T-cell (primary cell): ENCODE results near the gene MDM1. TPM values are rescaled to one million over a fixed set of nuclear protein-coding genes. Genes with fewer than 3 reads are reported as not detected.
A peak's percentile ranks its signal among the peaks of the same experiment; 100 is the strongest.

Experiments used
- ATAC-seq, 4 experiments: fragments of 200-7000 bp in 3 of 4; fragments of 150-1000 bp in 1 of 4; cut with Tn5 transposase; replicated peaks in 1 of 4; 1 replicate in 3 of 4; 2 replicates in 1 of 4; pipeline ENCODE4 v1.10.0; 2021; ENCODE audit warnings: moderate library complexity in 3 of 4, mild to moderate bottlenecking in 2 of 4, moderate number of reproducible peaks in 1 of 4
- CTCF ChIA-PET, 2 donors: fragments of 300-600 bp; sonication (Branson Sonifier 250); formaldehyde crosslinking; loops; one replicate each; lab custom pipeline; 2022; ENCODE audit warnings: antibody characterized with exemption in 2 of 2; lab: Charles Lee
- POLR2A ChIA-PET, 2 donors: fragments of 300-600 bp; sonication (Branson Sonifier 250); formaldehyde crosslinking; loops; one replicate each; lab custom pipeline; 2022; ENCODE audit warnings: antibody characterized with exemption in 2 of 2; lab: Charles Lee
- DNase-seq, 35 experiments: peaks; one replicate each; pipeline versions ENCODE4 v3.0.0 to v3.0.0-alpha.2; 2013 to 2023
- H3K27ac ChIP-seq: one replicate; pipeline ENCODE4 v1.5.1; 2013; ENCODE audit warnings: low read length
- H3K27me3 ChIP-seq, 2 experiments: replicated peaks in 1 of 2; 1 replicate in 1 of 2; 2 replicates in 1 of 2; pipeline versions ENCODE4 v1.6.1 to v1.7.0; 2013; ENCODE audit warnings: low read length in 1 of 2, mixed read lengths in 1 of 2; ENCODE audit not compliant: control insufficient read depth in 2 of 2, insufficient read depth in 2 of 2; ENCODE audit errors: extremely low read depth in 1 of 2
- H3K36me3 ChIP-seq, 2 donors: 1 replicate in 1 of 2; 2 replicates in 1 of 2; pipeline versions ENCODE4 v1.6.1 to v1.7.0; 2013; ENCODE audit warnings: low read length in 1 of 2; ENCODE audit not compliant: control insufficient read depth in 2 of 2, insufficient read depth in 1 of 2; ENCODE audit errors: extremely low read depth in 1 of 2
- H3K4me1 ChIP-seq, 2 experiments: 1 replicate in 1 of 2; 2 replicates in 1 of 2; pipeline versions ENCODE4 v1.6.1 to v1.7.0; 2013; ENCODE audit warnings: low read length in 2 of 2, mixed read lengths in 1 of 2; ENCODE audit not compliant: insufficient read depth in 2 of 2, control insufficient read depth in 1 of 2; ENCODE audit errors: extremely low read depth in 1 of 2
- H3K4me3 ChIP-seq, 2 donors: 1 replicate in 1 of 2; 2 replicates in 1 of 2; pipeline versions ENCODE4 v1.5.1 to v1.7.0; 2013; ENCODE audit warnings: mild to moderate bottlenecking in 2 of 2, low read length in 1 of 2, moderate library complexity in 1 of 2; ENCODE audit not compliant: control insufficient read depth in 1 of 2; ENCODE audit errors: extremely low read depth in 1 of 2
- H3K9me3 ChIP-seq: 2 replicates; pipeline ENCODE4 v1.7.0; 2013
- H3K27ac Mint-ChIP-seq, 2 donors: one replicate each; pipeline ENCODE4 v1.8.0; 2020 to 2021; ENCODE audit warnings: mild to moderate bottlenecking in 2 of 2, mixed read lengths in 2 of 2
- H3K27me3 Mint-ChIP-seq, 2 donors: one replicate each; pipeline ENCODE4 v1.8.0; 2021 to 2022; ENCODE audit warnings: mixed read lengths in 2 of 2
- H3K36me3 Mint-ChIP-seq: one replicate; pipeline ENCODE4 v1.8.0; 2021; ENCODE audit warnings: mixed read lengths
- H3K4me1 Mint-ChIP-seq, 3 donors: one replicate each; pipeline ENCODE4 v1.8.0; 2020 to 2022; ENCODE audit warnings: mixed read lengths in 3 of 3, mild to moderate bottlenecking in 1 of 3
- H3K4me3 Mint-ChIP-seq, 3 donors: one replicate each; pipeline ENCODE4 v1.8.0; 2020 to 2022; ENCODE audit warnings: mild to moderate bottlenecking in 3 of 3, mixed read lengths in 3 of 3, moderate library complexity in 3 of 3
- H3K9me3 Mint-ChIP-seq, 3 donors: one replicate each; pipeline ENCODE4 v1.8.0; 2020 to 2022; ENCODE audit warnings: mixed read lengths in 3 of 3
- WGBS: methylation state at CpG from one replicate; pipeline ENCODE4 v1.1.5; 2013; ENCODE audit warnings: missing lambda C conversion rate; ENCODE audit not compliant: insufficient coverage; 5-methylcytosine and 5-hydroxymethylcytosine counted together
- total RNA-seq, 35 experiments: library from RNA in 6 of 35; stranded (reverse) in 6 of 35; fragments of 120-200 nt in 1 of 35; gene quantifications; one replicate each; pipeline versions ENCODE4 v1.2.1 to v1.2.4 and lab custom pipeline; 2013 to 2026

The MDM1 gene
- total RNA-seq, 5 donors from 2014 or later (not counting 1 experiment from before 2014, with no cell fraction given) = 21.1 to 25.7 (median 23.8) TPM

GRCh38 chr12:68342966-68343365 lies 10.8 kb upstream of the MDM1 start:
- H3K27ac Mint-ChIP-seq = no peak overlapping the region
- Histone ChIP-seq H3K9me3 (no peaks in the 10 kb centered on the region), H3K27ac (no peak overlapping the region), H3K4me1 (peaks cover 0 to 4% of the 10 kb centered on the region in 2 experiments), H3K4me3 (no peak overlapping the region), H3K27me3 (no peaks in the 10 kb centered on the region), H3K36me3 (no peaks in the 10 kb centered on the region)
- H3K4me1 Mint-ChIP-seq = peaks cover 5 to 13% (median 11%) of the 10 kb centered on the region in 3 donors
- no peak for ATAC-seq
- CTCF ChIA-PET = no interaction called here
- H3K9me3 Mint-ChIP-seq = no peaks in the 10 kb centered on the region
- H3K4me3 Mint-ChIP-seq = no peak overlapping the region
- DNase-seq = no peak
- no peaks in the 10 kb centered on the region for H3K36me3 Mint-ChIP-seq
- peaks cover 0 to 3% of the 10 kb centered on the region in 2 donors for H3K27me3 Mint-ChIP-seq
- POLR2A ChIA-PET = interaction anchor here in 1 of 2 donors (0.5 kb wide), 1 partner anchor 347 kb away, joined by 5 read pairs; no protein-coding TSS in a partner anchor
- WGBS = no CpG with 5 or more reads among the region's 3 CpGs

- POLR2A ChIA-PET = interaction anchor here in 1 of 2 donors (0.7 kb wide), 1 partner anchor 382 kb away, joined by 3 read pairs; no protein-coding TSS in a partner anchor
- Histone ChIP-seq H3K4me3 (no peak overlapping the region), H3K27me3 (no peaks in the 10 kb centered on the region), H3K4me1 (peaks cover 0 to 4% of the 10 kb centered on the region in 2 experiments), H3K27ac (no peak overlapping the region), H3K36me3 (no peaks in the 10 kb centered on the region), H3K9me3 (no peaks in the 10 kb centered on the region)
- CTCF ChIA-PET = interaction anchor here in 1 of 2 donors (1.1 kb wide), 1 partner anchor 17 kb away, joined by 3 read pairs; no protein-coding TSS in a partner anchor
- H3K4me1 Mint-ChIP-seq = peaks cover 5 to 11% (median 10%) of the 10 kb centered on the region in 3 donors
- DNase-seq = no peak
- H3K27ac Mint-ChIP-seq = no peak overlapping the region
- no peaks in the 10 kb centered on the region for H3K9me3 Mint-ChIP-seq
- 100% methylated on average over 1 of the region's 2 CpGs for WGBS
- no peak overlapping the region for H3K4me3 Mint-ChIP-seq
- ATAC-seq = no peak
- peaks cover 0 to 3% of the 10 kb centered on the region in 2 donors for H3K27me3 Mint-ChIP-seq
- no peaks in the 10 kb centered on the region for H3K36me3 Mint-ChIP-seq
Observed at GRCh38 chr12:68341822-68342221, 9.7 kb upstream of the MDM1 start.

- Histone ChIP-seq H3K36me3 (no peaks in the 10 kb centered on the region), H3K27ac (no peak overlapping the region), H3K4me3 (no peak overlapping the region), H3K4me1 (peaks cover 0 to 1% of the 10 kb centered on the region in 2 experiments), H3K9me3 (no peaks in the 10 kb centered on the region), H3K27me3 (no peaks in the 10 kb centered on the region)
- Mint-ChIP-seq H3K27me3 (peaks cover 0 to 3% of the 10 kb centered on the region in 2 donors), H3K4me3 (no peak overlapping the region), H3K36me3 (no peaks in the 10 kb centered on the region), H3K27ac (no peak overlapping the region), H3K4me1 (peaks cover 2 to 3% (median 3%) of the 10 kb centered on the region in 3 donors), H3K9me3 (no peaks in the 10 kb centered on the region)
- ATAC-seq (no peak), DNase-seq (no peak)
- POLR2A ChIA-PET = interaction anchor here (0.5 to 0.7 kb wide), 4 partner anchors 117 to 809 kb away, joined by 3 to 4 read pairs (median 4); no protein-coding TSS in a partner anchor
- 92% methylated on average over 4 of the region's 8 CpGs for WGBS
- CTCF ChIA-PET = interaction anchor here in 1 of 2 donors (0.5 to 1.1 kb wide), 2 partner anchors 18 to 351 kb away, joined by 3 to 4 read pairs; no protein-coding TSS in a partner anchor
Observed at GRCh38 chr12:68340404-68341270, 8.5 kb upstream of the MDM1 start.

DNA sequence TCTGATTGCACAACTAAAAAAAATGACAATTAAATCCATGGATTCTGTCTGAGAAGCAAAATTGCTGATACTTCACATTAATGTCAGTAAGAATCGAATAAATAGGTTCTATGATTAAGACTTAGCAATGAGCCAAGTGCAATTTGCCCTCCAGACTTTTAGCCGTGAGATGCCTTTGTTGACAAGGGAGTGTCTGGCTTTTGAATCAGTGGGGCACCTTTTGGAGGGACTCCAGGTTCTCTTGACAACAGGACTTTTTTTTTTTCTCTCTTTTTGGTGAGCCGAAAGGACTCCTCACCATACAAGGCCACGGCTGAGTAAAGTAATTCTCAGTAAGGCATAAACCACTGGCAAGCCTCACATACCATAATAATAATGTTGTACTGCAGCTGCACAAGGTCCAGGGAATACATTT lies 4.7 kb upstream of the MDM1 start:
- ATAC-seq (no peak), DNase-seq (no peak)
- Mint-ChIP-seq H3K36me3 (no peaks in the 10 kb centered on the region), H3K27ac (no peak overlapping the region), H3K4me3 (no peak overlapping the region), H3K4me1 (peaks cover 21 to 23% (median 22%) of the 10 kb centered on the region in 3 donors), H3K9me3 (no peaks in the 10 kb centered on the region), H3K27me3 (peaks cover 0 to 3% of the 10 kb centered on the region in 2 donors)
- no peak overlapping the region for H3K27ac ChIP-seq
- POLR2A ChIA-PET = no interaction called here
- no peaks in the 10 kb centered on the region for H3K9me3 ChIP-seq
- H3K27me3 ChIP-seq = no peaks in the 10 kb centered on the region
- H3K4me3 ChIP-seq = no peak overlapping the region
- peaks cover 13 to 18% of the 10 kb centered on the region in 2 experiments for H3K4me1 ChIP-seq
- 80% methylated on average over 2 of the region's 4 CpGs for WGBS
- no peaks in the 10 kb centered on the region for H3K36me3 ChIP-seq
- CTCF ChIA-PET = interaction anchor here in 1 of 2 donors (1.1 kb wide), 1 partner anchor 9 kb away, joined by 3 read pairs; no protein-coding TSS in a partner anchor

GRCh38 chr12:68335462-68335861 lies 3.3 kb upstream of the MDM1 start:
- Mint-ChIP-seq H3K4me3 (no peak overlapping the region), H3K4me1 (peaks cover 31 to 33% (median 32%) of the 10 kb centered on the region in 3 donors), H3K27ac (no peak overlapping the region), H3K36me3 (no peaks in the 10 kb centered on the region), H3K9me3 (no peaks in the 10 kb centered on the region), H3K27me3 (peaks cover 0 to 3% of the 10 kb centered on the region in 2 donors)
- ATAC-seq = no peak
- Histone ChIP-seq H3K27ac (no peak overlapping the region), H3K4me1 (peaks cover 18 to 23% of the 10 kb centered on the region in 2 experiments), H3K36me3 (no peaks in the 10 kb centered on the region), H3K9me3 (no peaks in the 10 kb centered on the region), H3K4me3 (no peak overlapping the region), H3K27me3 (no peaks in the 10 kb centered on the region)
- no CpG with 5 or more reads among the region's 3 CpGs for WGBS
- CTCF ChIA-PET = interaction anchor here in 1 of 2 donors (1.1 kb wide), 1 partner anchor 23 kb away, joined by 4 read pairs; no protein-coding TSS in a partner anchor
- no peak for DNase-seq
- POLR2A ChIA-PET = interaction anchor here in 1 of 2 donors (0.6 to 0.8 kb wide), 2 partner anchors 95 to 313 kb away, joined by 4 read pairs; no protein-coding TSS in a partner anchor

GRCh38 chr12:68334132-68334531 lies 2.0 kb upstream of the MDM1 start:
- peaks cover 0 to 3% of the 10 kb centered on the region in 2 donors for H3K27me3 Mint-ChIP-seq
- no peak overlapping the region for H3K27ac ChIP-seq
- WGBS = 29% methylated on average over 3 of the region's 4 CpGs
- H3K4me3 Mint-ChIP-seq = peak overlapping the region in 2 of 3 donors; percentile 26 to 85
- H3K4me3 ChIP-seq = no peak overlapping the region
- H3K9me3 Mint-ChIP-seq = no peaks in the 10 kb centered on the region
- ATAC-seq = no peak
- peak in 10 of 35 experiments; percentile 1 to 50 (median 4) for DNase-seq
- no peaks in the 10 kb centered on the region for H3K36me3 Mint-ChIP-seq
- POLR2A ChIA-PET = interaction anchor here in 1 of 2 donors (0.5 kb wide), 1 partner anchor 19 kb away, joined by 5 read pairs; no protein-coding TSS in a partner anchor
- peak overlapping the region; percentile 66 to 77 for H3K27ac Mint-ChIP-seq
- H3K27me3 ChIP-seq = no peaks in the 10 kb centered on the region
- peaks cover 41 to 42% (median 41%) of the 10 kb centered on the region in 3 donors for H3K4me1 Mint-ChIP-seq
- H3K9me3 ChIP-seq = no peaks in the 10 kb centered on the region
- H3K36me3 ChIP-seq = peaks cover 0 to 5% of the 10 kb centered on the region in 2 donors
- peaks cover 18 to 23% of the 10 kb centered on the region in 2 experiments for H3K4me1 ChIP-seq
- CTCF ChIA-PET = interaction anchor here (0.6 to 1.2 kb wide), 2 partner anchors 25 to 441 kb away, joined by 3 to 6 read pairs; no protein-coding TSS in a partner anchor
